Epidermal melanocyte (primary cell): ENCODE measurements around the gene SACM1L.

Source experiments
- DNase-seq: peaks from one replicate; pipeline ENCODE4 v3.0.0; 2011; ENCODE audit warnings: low spot score; ENCODE audit not compliant: insufficient read length

The SACM1L gene

GRCh38 chr3:45786801-45787495 lies 97.8 kb downstream of the SACM1L start:
- no peak for DNase-seq

DNA sequence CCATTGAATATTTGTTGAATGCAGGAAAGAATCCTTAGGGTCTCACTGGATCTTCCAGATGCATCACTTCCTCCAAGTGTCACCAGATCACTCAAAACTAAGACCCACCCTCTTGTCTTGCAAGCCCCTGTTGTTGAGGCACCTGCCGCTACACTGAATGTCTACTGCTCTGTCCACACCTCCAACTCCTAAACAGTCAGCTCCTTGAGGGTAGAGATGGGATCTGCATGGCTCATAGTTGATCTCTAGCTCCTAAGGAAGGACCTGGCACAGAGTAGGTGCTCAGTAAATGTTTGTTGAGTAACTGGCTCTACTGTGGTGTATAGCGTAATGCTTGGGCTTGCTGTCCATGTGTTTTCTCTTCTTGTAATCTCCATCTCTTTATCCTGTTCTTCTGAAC lies 98.4 kb downstream of the SACM1L start:
- DNase-seq, result no peak

- no peak for DNase-seq
Observed at GRCh38 chr3:45789235-45789812, 100.1 kb downstream of the SACM1L start.

- no peak for DNase-seq
Observed at GRCh38 chr3:45790596-45790995, 101.4 kb downstream of the SACM1L start.

DNA sequence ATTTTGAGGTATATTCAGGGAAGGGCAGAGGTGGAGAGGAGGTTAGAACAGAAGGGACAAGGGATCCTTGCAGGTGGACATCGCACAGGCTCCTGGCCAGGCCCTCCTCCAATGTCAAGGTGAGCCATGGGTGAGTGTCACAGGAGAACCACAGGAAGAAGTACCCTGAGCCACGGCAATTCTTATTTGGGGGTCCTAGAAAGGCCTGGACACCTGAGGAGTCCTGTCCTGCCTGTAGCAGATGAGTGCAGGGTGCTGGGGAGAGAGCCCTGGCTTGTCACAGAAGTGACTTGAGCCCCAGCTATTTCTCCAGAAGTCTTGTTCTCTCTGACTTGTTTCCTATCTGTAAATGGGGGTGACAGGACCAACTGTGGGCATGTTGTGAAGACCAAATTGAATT lies 102.8 kb downstream of the SACM1L start:
- no peak for DNase-seq

GRCh38 chr3:45792516-45793172 lies 103.4 kb downstream of the SACM1L start:
- no peak for DNase-seq

DNA sequence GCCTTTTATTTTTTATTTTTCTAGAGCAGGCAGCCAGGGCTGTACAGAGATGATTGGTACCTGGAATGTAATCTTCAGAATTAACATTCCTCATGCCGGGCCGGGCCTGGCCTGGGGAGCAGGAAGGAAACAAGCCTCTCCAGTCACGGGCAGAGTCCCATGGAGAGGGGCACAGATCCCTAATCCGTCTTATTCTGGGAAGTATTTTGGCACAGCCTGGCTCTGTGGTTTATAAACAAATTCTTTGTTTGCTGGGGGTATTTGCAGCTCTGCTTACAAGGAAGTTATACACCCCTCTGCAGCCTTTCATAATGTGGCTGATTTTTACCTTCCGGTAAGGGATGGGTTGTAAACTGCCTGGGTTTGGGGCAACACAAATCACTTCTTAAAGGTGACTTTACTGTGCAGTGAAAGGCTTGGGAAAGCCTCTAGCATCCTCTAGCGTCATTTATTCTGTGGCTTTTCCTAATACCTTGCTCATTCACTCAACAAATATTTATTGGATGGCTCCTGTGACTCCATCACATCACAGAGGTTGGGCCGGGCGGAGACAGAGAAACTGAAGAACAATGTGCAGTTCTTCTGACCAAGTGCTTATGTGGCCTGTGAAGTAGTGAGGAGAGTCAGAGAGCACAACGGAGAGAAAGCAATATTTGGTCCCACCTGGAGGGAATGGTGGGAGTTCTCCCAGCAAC lies 104.4 kb downstream of the SACM1L start:
- no peak for DNase-seq

DNA sequence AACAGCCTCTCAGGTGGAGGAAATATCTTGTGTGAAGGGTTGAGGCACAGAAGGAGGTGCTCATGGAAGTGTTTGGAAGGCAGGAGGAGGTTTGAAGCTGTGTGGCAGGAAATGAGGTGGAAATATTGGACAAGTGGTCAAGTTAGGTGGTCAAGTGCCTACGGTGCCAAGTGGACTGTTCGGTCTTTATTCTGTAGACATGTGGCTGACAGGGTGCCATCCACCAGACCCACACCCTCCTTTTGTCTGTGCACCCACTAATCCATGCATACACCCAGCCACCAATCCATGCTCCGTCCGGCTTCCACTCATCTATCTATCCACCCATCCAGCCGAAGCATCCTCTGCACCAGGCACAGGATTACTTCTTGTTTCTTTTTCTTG lies 105.0 kb downstream of the SACM1L start:
- no peak for DNase-seq

- no peak for DNase-seq
Observed at GRCh38 chr3:45794660-45795059, 105.5 kb downstream of the SACM1L start.
